CD14-positive monocyte (primary cell): ENCODE results near the gene AXIN1. TPM values are rescaled to one million over a fixed set of nuclear protein-coding genes. Genes with fewer than 3 reads are reported as not detected.
A peak's percentile ranks its signal among the peaks of the same experiment; 100 is the strongest.

ENCODE experiments used
- DNase-seq, 3 donors: peaks; one replicate each; pipeline ENCODE4 v3.0.0-alpha.2; 2011 to 2022
- H2AFZ ChIP-seq: 2 replicates; pipeline ENCODE4 v1.6.0; 2012; ENCODE audit warnings: mild to moderate bottlenecking, low read depth, low read length, inconsistent platforms; ENCODE audit not compliant: insufficient read depth, poor library complexity, severe bottlenecking
- H3K27ac ChIP-seq, 2 donors: 1 replicate in 1 of 2; 2 replicates in 1 of 2; pipeline ENCODE4 v1.5.1; 2012 to 2013; ENCODE audit warnings: low read length in 2 of 2, control low read depth in 1 of 2, inconsistent platforms in 1 of 2, low read depth in 1 of 2, mild to moderate bottlenecking in 1 of 2
- H3K27me3 ChIP-seq, 2 donors: one replicate each; pipeline versions ENCODE4 v1.6.0 to v1.6.1; 2011 to 2013; ENCODE audit warnings: low read length in 2 of 2; ENCODE audit not compliant: control insufficient read depth in 2 of 2, insufficient read depth in 2 of 2
- H3K36me3 ChIP-seq, 2 donors: replicated peaks in 1 of 2; 1 replicate in 1 of 2; 2 replicates in 1 of 2; pipeline versions ENCODE4 v1.5.1 to v1.6.1; 2012 to 2013; ENCODE audit warnings: low read length in 2 of 2, control low read depth in 1 of 2, inconsistent platforms in 1 of 2, mild to moderate bottlenecking in 1 of 2; ENCODE audit not compliant: insufficient read depth in 2 of 2, control insufficient read depth in 1 of 2
- H3K4me1 ChIP-seq, 2 donors: 1 replicate in 1 of 2; 2 replicates in 1 of 2; pipeline versions ENCODE4 v1.5.1 to v1.6.1; 2012 to 2013; ENCODE audit warnings: low read length in 2 of 2, control low read depth in 1 of 2, inconsistent platforms in 1 of 2, mild to moderate bottlenecking in 1 of 2, moderate library complexity in 1 of 2; ENCODE audit not compliant: insufficient read depth in 2 of 2, control insufficient read depth in 1 of 2
- H3K4me2 ChIP-seq: replicated peaks from 2 replicates; pipeline ENCODE3; 2012; ENCODE audit warnings: low read length, moderate library complexity, mild to moderate bottlenecking; ENCODE audit not compliant: poor library complexity, severe bottlenecking; ENCODE audit errors: extremely low read depth
- H3K4me3 ChIP-seq, 3 experiments: fragments of 200-600 bp in 1 of 3; sonication (generic) in 1 of 3; replicated peaks in 1 of 3; 1 replicate in 2 of 3; 2 replicates in 1 of 3; pipeline ENCODE4 v1.5.1; 2011 to 2013; ENCODE audit warnings: low read length in 3 of 3, mild to moderate bottlenecking in 3 of 3, control low read depth in 2 of 3, low read depth in 2 of 3, inconsistent platforms in 1 of 3, moderate library complexity in 1 of 3
- H3K79me2 ChIP-seq: 2 replicates; pipeline ENCODE4 v1.6.0; 2012; ENCODE audit warnings: mild to moderate bottlenecking, control low read depth, inconsistent platforms, low read length, moderate library complexity; ENCODE audit not compliant: insufficient read depth
- H3K9ac ChIP-seq: 2 replicates; pipeline ENCODE4 v1.6.0; 2017; ENCODE audit warnings: low read length, mild to moderate bottlenecking; ENCODE audit not compliant: insufficient read depth, poor library complexity, severe bottlenecking
- H3K9me3 ChIP-seq, 2 donors: replicated peaks in 1 of 2; 1 replicate in 1 of 2; 2 replicates in 1 of 2; pipeline versions ENCODE4 v1.5.1 to v1.6.1; 2012 to 2013; ENCODE audit warnings: low read length in 2 of 2, control low read depth in 1 of 2; ENCODE audit not compliant: control insufficient read depth in 1 of 2, insufficient read depth in 1 of 2
- H4K20me1 ChIP-seq: 2 replicates; pipeline ENCODE4 v1.6.0; 2012; ENCODE audit warnings: mild to moderate bottlenecking, low read length, control low read depth, moderate library complexity; ENCODE audit not compliant: insufficient read depth
- H3K27ac Mint-ChIP-seq, 7 donors: one replicate each; pipeline ENCODE4 v1.8.0; 2020; ENCODE audit warnings: mild to moderate bottlenecking in 7 of 7, mixed read lengths in 7 of 7, moderate library complexity in 6 of 7, inconsistent platforms in 2 of 7
- H3K27me3 Mint-ChIP-seq, 3 donors: one replicate each; pipeline ENCODE4 v1.8.0; 2021 to 2022; ENCODE audit warnings: low read depth in 3 of 3, mild to moderate bottlenecking in 3 of 3, mixed read lengths in 3 of 3, moderate library complexity in 3 of 3, inconsistent platforms in 1 of 3
- H3K36me3 Mint-ChIP-seq, 2 donors: one replicate each; pipeline ENCODE4 v1.8.0; 2020; ENCODE audit warnings: mixed read lengths in 2 of 2, inconsistent platforms in 1 of 2, mild to moderate bottlenecking in 1 of 2
- H3K4me1 Mint-ChIP-seq: one replicate; pipeline ENCODE4 v1.8.0; 2020; ENCODE audit warnings: mild to moderate bottlenecking, mixed read lengths
- H3K4me3 Mint-ChIP-seq, 2 donors: one replicate each; pipeline ENCODE4 v1.8.0; 2020; ENCODE audit warnings: mild to moderate bottlenecking in 2 of 2, mixed read lengths in 2 of 2, moderate library complexity in 1 of 2
- H3K9me3 Mint-ChIP-seq, 7 donors: one replicate each; pipeline ENCODE4 v1.8.0; 2020 to 2022; ENCODE audit warnings: mixed read lengths in 7 of 7, mild to moderate bottlenecking in 6 of 7, moderate library complexity in 6 of 7, inconsistent platforms in 2 of 7
- CTCF ChIP-seq: fragments of 200-600 bp; IDR thresholded peaks from one replicate; pipeline ENCODE4 v1.8.0; 2022; ENCODE audit warnings: antibody characterized with exemption, mild to moderate bottlenecking
- WGBS: methylation state at CpG from one replicate; pipeline ENCODE4 v1.1.5; 2013; ENCODE audit warnings: missing lambda C conversion rate; ENCODE audit not compliant: insufficient coverage; 5-methylcytosine and 5-hydroxymethylcytosine counted together
- intact Hi-C, 2 donors: fragments of 100-400 bp; cut with micrococcal nuclease; formaldehyde crosslinking; loops; one replicate each; pipeline versions ENCODE4 v1.15.0 to v1.15.1; 2023
- polyA minus RNA-seq: library from RNA; depleted of rRNA, polyadenylated mRNA; stranded (reverse); fragments of >200 nt; gene quantifications from 2 replicates; pipeline ENCODE4 v1.2.3, GENCODE V29; 2012
- polyA plus RNA-seq, 3 donors: library from polyadenylated mRNA; depleted of rRNA in 1 of 3; unstranded in 2 of 3; stranded (reverse) in 1 of 3; fragments of 300-500 nt in 2 of 3; fragments of >200 nt in 1 of 3; fragmentation: Illumina TruSeq in 2 of 3; gene quantifications; 1 replicate in 2 of 3; 2 replicates in 1 of 3; pipeline ENCODE4 v1.2.3, GENCODE V29; 2012 to 2021
- total RNA-seq, 12 experiments: library from RNA in 1 of 12; stranded (reverse) in 1 of 12; fragments of 120-200 nt in 1 of 12; gene quantifications; one replicate each; pipeline ENCODE4 v1.2.4 and lab custom pipeline; 2013 to 2026; ENCODE audit warnings: mixed read lengths in 6 of 12, inconsistent platforms in 1 of 12

Gene AXIN1
- total RNA-seq (2013), result 29.7 TPM
- polyA plus RNA-seq, result 10 to 100 TPM in 1 of 3 donors, under 1 TPM in 2; 0.30 to 20.9 (median 0.74) TPM
- 21.5 and 29.4 TPM in 2 replicates for polyA minus RNA-seq
- total RNA-seq (lab: John Stamatoyannopoulos, UW), result 23.9 to 60.6 (median 37.8) reads per million in 11 experiments

- Histone ChIP-seq H3K27me3 (no peaks in the 10 kb centered on the region), H3K4me2 (peak within 1 kb of the TSS; percentile 88), H3K79me2 (peaks cover 41% of the 10 kb centered on the region), H3K9ac (peak within 1 kb of the TSS; percentile 81), H2AFZ (peak within 1 kb of the TSS; percentile 56), H4K20me1 (peaks cover 30% of the 10 kb centered on the region), H3K9me3 (no peaks in the 10 kb centered on the region), H3K27ac (peak within 1 kb of the TSS in 1 of 2 donors; percentile 56), H3K36me3 (peaks cover 2% of the 10 kb centered on the region in 2 donors), H3K4me3 (peak within 1 kb of the TSS; percentile 51 to 79 (median 73)), H3K4me1 (peaks cover 12 to 25% of the 10 kb centered on the region in 2 donors)
- peaks cover 0 to 4% (median 3%) of the 10 kb centered on the region in 3 donors for H3K27me3 Mint-ChIP-seq
- H3K9me3 Mint-ChIP-seq, result peaks cover 0 to 2% (median 0%) of the 10 kb centered on the region in 7 donors
- intact Hi-C loops, result loop anchor here (2.0 to 5.0 kb wide), 4 partner anchors 30 to 125 kb away; partner anchors contain the start of genes FAM234A (in 1 of the 2) and LUC7L (in 1 of the 2)
- peak; percentile 35 for TF ChIP-seq CTCF
- peak; percentile 91 to 93 (median 92) for DNase-seq
- H3K36me3 Mint-ChIP-seq, result peaks cover 8 to 16% of the 10 kb centered on the region in 2 donors
- peak within 1 kb of the TSS; percentile 84 to 87 for H3K4me3 Mint-ChIP-seq
- H3K27ac Mint-ChIP-seq, result peak within 1 kb of the TSS in 6 of 7 donors; percentile 56 to 86 (median 79)
- peaks cover 34% of the 10 kb centered on the region for H3K4me1 Mint-ChIP-seq
- WGBS, result 2% methylated on average over 97 of the region's 113 CpGs
Observed at GRCh38 chr16:352547-353403, at the start of gene AXIN1. TSS of gene AXIN1 (minus strand) at chr16:352723. CDS start at chr16:347025, 5,698 bp downstream.
